ENCODE measurements around the gene CXADR. TPM values are rescaled to one million over a fixed set of nuclear protein-coding genes. Genes with fewer than 3 reads are reported as not detected.
"Not testable (repeated sequence)": the region's sequence is repeated elsewhere in the genome, so short reads cannot be mapped to it uniquely, and the experiment has no call there.

Gene CXADR
- total RNA-seq, 2 donors from 2014 or later = 0.28 TPM; not detected in 1

GRCh38 chr21:17469727-17470126, 43.1 kb upstream of the CXADR start:
- ATAC-seq (ENCODE audit: insufficient number of reproducible peaks, low FRiP score, low read depth) (no peak), DNase-seq (ENCODE audit: low spot score) (no peak)
- TF ChIP-seq CTCF (IDR thresholded peaks at IDR 0.05) = no peak
- Histone ChIP-seq H3K27me3 (replicated peaks; ENCODE audit: insufficient read depth) (no peaks in the 10 kb centered on the region), H3K4me3 (no peak overlapping the region), H3K36me3 (no peaks in the 10 kb centered on the region), H3K27ac (no peak overlapping the region), H3K4me1 (ENCODE audit: control insufficient read depth in 1 of 2, low read depth in 2 of 2) (peaks cover 0 to 3% of the 10 kb centered on the region in 2 donors), H3K9me3 (no peaks in the 10 kb centered on the region)

GRCh38 chr21:17472182-17472581, 40.7 kb upstream of the CXADR start:
- Histone ChIP-seq H3K27me3 (replicated peaks; ENCODE audit: insufficient read depth) (no peaks in the 10 kb centered on the region), H3K4me1 (ENCODE audit: control insufficient read depth in 1 of 2, low read depth in 2 of 2) (peaks cover 0 to 3% of the 10 kb centered on the region in 2 donors), H3K9me3 (no peaks in the 10 kb centered on the region), H3K36me3 (no peaks in the 10 kb centered on the region), H3K4me3 (no peak overlapping the region), H3K27ac (no peak overlapping the region)
- no peak for DNase-seq (ENCODE audit: low spot score)
- no peak for TF ChIP-seq CTCF (IDR thresholded peaks at IDR 0.05)
- ATAC-seq (ENCODE audit: insufficient number of reproducible peaks, low FRiP score, low read depth) = no peak

- ATAC-seq (ENCODE audit: insufficient number of reproducible peaks, low FRiP score, low read depth) = no peak
Measured at GRCh38 chr21:17472592-17473271, 40.1 kb upstream of the CXADR start.

DNA sequence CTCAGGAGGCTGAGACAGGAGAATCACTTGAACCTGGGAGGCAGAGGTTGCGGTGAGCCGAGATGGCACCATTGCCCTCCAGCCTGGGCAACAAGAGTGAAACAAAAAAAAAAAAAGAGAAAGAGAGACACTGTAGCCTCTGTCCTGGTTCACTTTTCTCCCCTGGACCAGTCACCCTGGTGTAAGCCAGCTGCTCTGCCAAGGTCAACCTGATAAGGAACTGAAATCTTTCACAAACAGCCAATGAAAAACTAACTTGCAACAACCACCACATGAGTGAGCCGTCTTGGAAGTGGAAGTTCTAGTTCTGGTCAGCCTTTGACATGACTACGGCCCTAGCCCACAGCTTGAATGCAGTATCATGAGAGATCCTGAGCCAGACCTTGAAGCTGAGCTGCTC, 36.8 kb upstream of the CXADR start:
- no peak for ATAC-seq (ENCODE audit: insufficient number of reproducible peaks, low FRiP score, low read depth)
- Histone ChIP-seq H3K4me3 (no peak overlapping the region), H3K27ac (no peak overlapping the region), H3K9me3 (no peaks in the 10 kb centered on the region), H3K27me3 (replicated peaks; ENCODE audit: insufficient read depth) (no peaks in the 10 kb centered on the region), H3K36me3 (no peaks in the 10 kb centered on the region), H3K4me1 (ENCODE audit: control insufficient read depth in 1 of 2, low read depth in 2 of 2) (no peaks in the 10 kb centered on the region)
- no peak for DNase-seq (ENCODE audit: low spot score)
- no peak for TF ChIP-seq CTCF (IDR thresholded peaks at IDR 0.05)

More at GRCh38 chr21:17472592-17473271, 40.1 kb upstream of the CXADR start:
- DNase-seq (ENCODE audit: low spot score) = no peak
- H3K27me3 ChIP-seq (replicated peaks; ENCODE audit: insufficient read depth) = no peaks in the 10 kb centered on the region
- peaks cover 0 to 1% of the 10 kb centered on the region in 2 donors for H3K4me1 ChIP-seq (ENCODE audit: control insufficient read depth in 1 of 2, low read depth in 2 of 2)
- no peak overlapping the region for H3K27ac ChIP-seq
- H3K4me3 ChIP-seq = no peak overlapping the region
- no peaks in the 10 kb centered on the region for H3K9me3 ChIP-seq
- no peak for TF ChIP-seq CTCF (IDR thresholded peaks at IDR 0.05)
- H3K36me3 ChIP-seq = no peaks in the 10 kb centered on the region

DNA sequence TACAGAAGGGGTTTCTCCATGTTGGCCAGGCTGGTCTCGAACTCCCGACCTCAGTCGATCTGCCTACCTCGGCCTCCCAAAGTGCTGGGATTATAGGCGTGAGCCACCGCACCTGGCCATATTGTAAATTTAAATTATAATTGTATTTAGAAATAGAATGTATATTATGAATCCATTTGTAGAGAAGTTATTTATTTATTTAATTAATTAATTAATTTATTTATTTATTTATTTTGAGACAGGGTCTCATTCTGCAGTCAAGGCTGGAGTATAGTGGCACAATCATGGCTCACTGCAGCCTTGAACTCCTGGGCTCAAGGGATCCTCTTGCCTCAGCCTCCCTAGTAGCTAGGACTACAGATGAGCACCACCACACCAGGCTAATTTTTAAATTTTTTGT, 34.7 kb upstream of the CXADR start:
- H3K27me3 ChIP-seq (replicated peaks; ENCODE audit: insufficient read depth); H3K36me3 ChIP-seq; H3K27ac ChIP-seq; ATAC-seq (ENCODE audit: insufficient number of reproducible peaks, low FRiP score, low read depth); H3K4me1 ChIP-seq (ENCODE audit: control insufficient read depth in 1 of 2, low read depth in 2 of 2); DNase-seq (ENCODE audit: low spot score); H3K4me3 ChIP-seq; H3K9me3 ChIP-seq: not testable (repeated sequence)

DNA sequence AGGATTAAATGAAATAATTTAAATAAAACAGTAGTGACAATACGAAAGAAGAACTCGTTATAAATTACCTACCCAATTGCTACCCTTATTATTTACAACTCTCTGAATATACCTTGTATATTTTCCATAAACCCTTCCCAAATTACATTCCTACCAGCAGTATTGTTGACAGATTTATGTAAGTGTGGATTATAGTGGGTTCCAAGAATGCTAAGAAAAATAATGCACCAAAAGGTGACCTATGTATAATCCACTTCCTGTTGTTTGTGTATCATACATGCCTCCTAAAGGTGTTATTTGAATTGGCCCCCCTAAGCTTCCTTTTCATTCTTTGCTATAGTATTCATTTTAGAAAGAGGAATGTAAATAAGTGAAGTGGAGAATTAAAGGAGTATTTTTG, 33.2 kb upstream of the CXADR start:
- Histone ChIP-seq H3K27ac (no peak overlapping the region), H3K4me1 (ENCODE audit: control insufficient read depth in 1 of 2, low read depth in 2 of 2) (no peaks in the 10 kb centered on the region), H3K4me3 (no peak overlapping the region), H3K27me3 (replicated peaks; ENCODE audit: insufficient read depth) (no peaks in the 10 kb centered on the region), H3K36me3 (no peaks in the 10 kb centered on the region), H3K9me3 (no peaks in the 10 kb centered on the region)
- TF ChIP-seq CTCF (IDR thresholded peaks at IDR 0.05) = no peak
- ATAC-seq (ENCODE audit: insufficient number of reproducible peaks, low FRiP score, low read depth) (no peak), DNase-seq (ENCODE audit: low spot score) (no peak)

Data from thoracic aorta (tissue), 2 donors.